HCT116 (cell line): ENCODE results near the gene MAPKAPK3. TPM values are rescaled to one million over a fixed set of nuclear protein-coding genes. Genes with fewer than 3 reads are reported as not detected.

Source experiments
- ATAC-seq: fragments of 200-7000 bp; cut with Tn5 transposase; 2 replicates; pipeline ENCODE4 v1.9.1; 2020; ENCODE audit warnings: mild to moderate bottlenecking, moderate library complexity
- BruUV-seq: library from RNA; stranded (reverse); fragments of 400-500 nt; replicated peaks from 2 replicates; lab custom pipeline; 2021; lab: Mats Ljungman, UMichigan
- CTCF ChIA-PET: fragments of 300-600 bp; sonication (Branson Sonifier 250); formaldehyde crosslinking; loops from one replicate; lab custom pipeline; 2021; ENCODE audit warnings: antibody characterized with exemption; lab: Charles Lee
- POLR2A ChIA-PET: fragments of 300-600, 350-600 bp; sonication (Branson Sonifier 250); formaldehyde crosslinking; loops from one replicate; lab custom pipeline; 2021; ENCODE audit warnings: antibody characterized with exemption; lab: Charles Lee
- RAD21 ChIA-PET, 2 experiments: fragments of 300-600 bp; sonication (Branson Sonifier 250); formaldehyde crosslinking; loops; one replicate each; lab custom pipeline; 2023; ENCODE audit warnings: low total read pairs in 2 of 2; ENCODE audit not compliant: uncharacterized antibody in 2 of 2, unreplicated experiment in 2 of 2, low non-redundant PET in 1 of 2; lab: Charles Lee
- DNase-seq: peaks from one replicate; pipeline ENCODE4 v3.0.0-alpha.2; 2010; ENCODE audit warnings: low read depth, low spot score
- H2AFZ ChIP-seq: fragments of 200-600 bp; shearing (Covaris generic), sonication (generic); 2 replicates; pipeline ENCODE4 v1.6.1; 2017; ENCODE audit warnings: low read depth, mixed run types, mixed read lengths, antibody characterized with exemption, low read length; ENCODE audit not compliant: poor library complexity, severe bottlenecking
- H3K27ac ChIP-seq: 2 replicates; pipeline ENCODE4 v1.5.1; 2012; ENCODE audit warnings: low read depth, low read length
- H3K27me3 ChIP-seq: fragments of 200-600 bp; sonication (generic); 2 replicates; pipeline ENCODE4 v1.6.1; 2016; ENCODE audit warnings: mixed run types, low read length, mixed read lengths; ENCODE audit not compliant: insufficient read depth
- H3K36me3 ChIP-seq, 2 experiments: fragments of 200-500 bp in 1 of 2; fragments of 200-600 bp in 1 of 2; sonication (Bioruptor generic) in 1 of 2; sonication (generic) in 1 of 2; 2 replicates each; pipeline versions ENCODE4 v1.5.1 to v1.6.1; 2014 to 2016; ENCODE audit warnings: low read length in 2 of 2, inconsistent platforms in 1 of 2, mixed read lengths in 1 of 2, mixed run types in 1 of 2; ENCODE audit not compliant: insufficient read depth in 2 of 2, control insufficient read depth in 1 of 2
- H3K4me1 ChIP-seq, 2 experiments: fragments of 200-600 bp in 1 of 2; sonication (generic) in 1 of 2; 2 replicates each; pipeline versions ENCODE4 v1.5.1 to v1.6.1; 2012 to 2017; ENCODE audit warnings: low read length in 2 of 2, inconsistent platforms in 1 of 2, mild to moderate bottlenecking in 1 of 2, mixed read lengths in 1 of 2, mixed run types in 1 of 2, moderate library complexity in 1 of 2; ENCODE audit not compliant: insufficient read depth in 2 of 2, control insufficient read depth in 1 of 2
- H3K4me2 ChIP-seq: fragments of 200-600 bp; sonication (generic); 2 replicates; pipeline ENCODE4 v1.6.1; 2017; ENCODE audit warnings: mixed run types, low read length, mixed read lengths
- H3K4me3 ChIP-seq, 2 experiments: fragments of 200-600 bp in 1 of 2; sonication (generic) in 1 of 2; replicated peaks in 1 of 2; 2 replicates each; pipeline ENCODE4 v1.5.1; 2011 to 2016; ENCODE audit warnings: low read length in 2 of 2, control low read depth in 1 of 2, low read depth in 1 of 2, mild to moderate bottlenecking in 1 of 2, mixed read lengths in 1 of 2, mixed run types in 1 of 2
- H3K79me2 ChIP-seq: fragments of 200-600 bp; sonication (generic); 2 replicates; pipeline ENCODE4 v1.6.1; 2017; ENCODE audit warnings: mild to moderate bottlenecking, mixed run types, low read length, moderate library complexity, mixed read lengths; ENCODE audit not compliant: insufficient read depth
- H3K9ac ChIP-seq: fragments of 200-600 bp; sonication (generic); 2 replicates; pipeline ENCODE4 v1.6.1; 2016; ENCODE audit warnings: low read length, mixed read lengths
- H3K9me2 ChIP-seq: fragments of 200-600 bp; sonication (generic), shearing (Covaris generic); 2 replicates; pipeline ENCODE4 v1.6.1; 2017; ENCODE audit warnings: mixed run types, mild to moderate bottlenecking, moderate library complexity; ENCODE audit not compliant: insufficient read depth
- H3K9me3 ChIP-seq, 2 experiments: fragments of 200-500 bp in 1 of 2; fragments of 200-600 bp in 1 of 2; sonication (Bioruptor generic) in 1 of 2; sonication (generic) in 1 of 2; 2 replicates each; pipeline ENCODE4 v1.6.1; 2014 to 2017; ENCODE audit warnings: low read length in 2 of 2, mixed read lengths in 2 of 2, inconsistent platforms in 1 of 2, low read depth in 1 of 2, mild to moderate bottlenecking in 1 of 2, mixed run types in 1 of 2, moderate library complexity in 1 of 2; ENCODE audit not compliant: control insufficient read depth in 1 of 2, insufficient read depth in 1 of 2
- H4K20me1 ChIP-seq: fragments of 200-600 bp; sonication (generic), shearing (Covaris generic); 2 replicates; pipeline ENCODE4 v1.6.1; 2017; ENCODE audit warnings: mixed run types, mild to moderate bottlenecking, moderate library complexity; ENCODE audit not compliant: insufficient read depth
- CBX3 ChIP-seq: IDR thresholded peaks from 2 replicates; pipeline ENCODE4 v1.6.1; 2012; ENCODE audit warnings: low read depth
- ELF1 ChIP-seq: IDR thresholded peaks from 2 replicates; pipeline ENCODE4 v1.6.1; 2012; ENCODE audit warnings: low read depth, borderline replicate concordance
- EZH2phosphoT487 ChIP-seq: fragments of 200-600 bp; IDR thresholded peaks from 2 replicates; pipeline ENCODE4 v1.6.1; 2018; ENCODE audit warnings: antibody characterized with exemption, borderline replicate concordance
- FOSL1 ChIP-seq: IDR thresholded peaks from 2 replicates; pipeline ENCODE4 v1.6.1; 2012; ENCODE audit warnings: low read depth
- JUND ChIP-seq: IDR thresholded peaks from 2 replicates; pipeline ENCODE4 v1.6.1; 2012
- TCF7L2 ChIP-seq: IDR thresholded peaks from 2 replicates; pipeline ENCODE4 v1.7.0; 2011; ENCODE audit warnings: borderline replicate concordance, inconsistent platforms; ENCODE audit not compliant: insufficient read depth, insufficient read length; ENCODE audit errors: extremely low read depth
- YY1 ChIP-seq: IDR thresholded peaks from 2 replicates; pipeline ENCODE4 v1.6.1; 2011; ENCODE audit warnings: low read length, low read depth, moderate library complexity, mild to moderate bottlenecking; ENCODE audit not compliant: insufficient replicate concordance; ENCODE audit errors: extremely low read depth
- ZBTB33 ChIP-seq: IDR thresholded peaks from 2 replicates; pipeline ENCODE4 v1.6.1; 2011; ENCODE audit warnings: mild to moderate bottlenecking, low read length, moderate library complexity; ENCODE audit not compliant: insufficient replicate concordance; ENCODE audit errors: extremely low read depth
- ZNF274 ChIP-seq: fragments of 200-500 bp; sonication (Bioruptor generic); IDR thresholded peaks from 2 replicates; pipeline ENCODE4 v1.6.1; 2014; ENCODE audit warnings: mild to moderate bottlenecking, low read depth, low read length, inconsistent platforms
- intact Hi-C: fragments of 100-400 bp; cut with micrococcal nuclease; formaldehyde crosslinking; loops from 2 replicates; pipeline ENCODE4 v1.10.0; 2022
- total RNA-seq: library from RNA; stranded (reverse); gene quantifications from one replicate; pipeline ENCODE4 v1.2.1, GENCODE V29; 2021; ENCODE audit not compliant: unreplicated experiment
- TF ChIP-seq, protein P1 (sequence below), 3 experiments: fragments of 200-600 bp in 1 of 3; sonication (generic) in 1 of 3; IDR thresholded peaks in 2 of 3; conservative IDR thresholded peaks in 1 of 3; 2 replicates each; pipeline ENCODE4 v1.5.1; 2012 to 2017; ENCODE audit warnings: low read depth in 2 of 3, low read length in 2 of 3, antibody characterized with exemption in 1 of 3, borderline replicate concordance in 1 of 3, control low read depth in 1 of 3, mild to moderate bottlenecking in 1 of 3, mixed read lengths in 1 of 3, mixed run types in 1 of 3, moderate library complexity in 1 of 3; ENCODE audit not compliant: insufficient read depth in 1 of 3

MAPKAPK3 gene
- total RNA-seq, 1 experiment from 2014 or later, result 87.3 TPM

GRCh38 chr3:50570508-50571279 is 46.3 kb upstream of the MAPKAPK3 start:
- H3K9me2 ChIP-seq, result no peaks in the 10 kb centered on the region
- TF ChIP-seq EZH2phosphoT487 (no peak), CBX3 (no peak)
- TF ChIP-seq, all 23 proteins: peak for 0
- RAD21 ChIA-PET, result interaction anchor here in 1 of 2 experiments (0.6 kb wide), 1 partner anchor 25 kb away, joined by 3 read pairs; no protein-coding TSS in a partner anchor
- no peak overlapping the region for H3K27ac ChIP-seq
- H3K27me3 ChIP-seq, result no peaks in the 10 kb centered on the region
- intact Hi-C loops, result loop anchor here (5.0 kb wide), 1 partner anchor 817 kb away; the partner anchor contains the start of gene MANF
- H3K79me2 ChIP-seq, result peaks cover 9% of the 10 kb centered on the region; the same call in 1 of the 2 replicates
- peak overlapping the region; percentile 78 for H3K9ac ChIP-seq
- no peaks in the 10 kb centered on the region for H4K20me1 ChIP-seq
- POLR2A ChIA-PET, result interaction anchor here (2.3 kb wide), 1 partner anchor 42 kb away, joined by 19 read pairs; the partner anchor contains the start of gene CISH
- CTCF ChIA-PET, result interaction anchor here (0.7 to 5.4 kb wide), 5 partner anchors 31 to 45 kb away, joined by 3 to 31 read pairs (median 5); partner anchors contain the start of gene CISH
- no peak overlapping the region for H2AFZ ChIP-seq
- peak overlapping the region; percentile 90 to 99 for H3K4me3 ChIP-seq
- H3K4me2 ChIP-seq, result peak overlapping the region; percentile 96
- no peaks in the 10 kb centered on the region for H3K9me3 ChIP-seq
- H3K36me3 ChIP-seq, result no peaks in the 10 kb centered on the region; a peak in 1 of 4 replicates
- no TSS peak for BruUV-seq
- ATAC-seq (no peak), DNase-seq (no peak)
- H3K4me1 ChIP-seq, result peaks cover 15 to 40% of the 10 kb centered on the region in 2 experiments

- H3K27ac ChIP-seq, result no peak overlapping the region
- no peak overlapping the region for H3K4me2 ChIP-seq
- RAD21 ChIA-PET, result interaction anchor here in 1 of 2 experiments (0.6 to 1.6 kb wide), 2 partner anchors 26 to 40 kb away, joined by 3 to 5 read pairs; partner anchors contain the start of gene CISH
- intact Hi-C loops, result loop anchor here (5.0 kb wide), 1 partner anchor 816 kb away; the partner anchor contains the start of gene MANF
- H3K9me3 ChIP-seq, result no peaks in the 10 kb centered on the region
- ATAC-seq (no peak), DNase-seq (no peak)
- CTCF ChIA-PET, result interaction anchor here (1.7 to 5.4 kb wide), 2 partner anchors 30 to 40 kb away, joined by 5 to 31 read pairs; partner anchors contain the start of gene CISH
- H3K9me2 ChIP-seq, result no peaks in the 10 kb centered on the region
- H3K36me3 ChIP-seq, result no peaks in the 10 kb centered on the region; a peak in 1 of 4 replicates
- H3K4me1 ChIP-seq, result peaks cover 15 to 40% of the 10 kb centered on the region in 2 experiments
- H2AFZ ChIP-seq, result no peak overlapping the region
- no peaks in the 10 kb centered on the region for H4K20me1 ChIP-seq
- peaks cover 9% of the 10 kb centered on the region; the same call in 1 of the 2 replicates for H3K79me2 ChIP-seq
- BruUV-seq, result no TSS peak
- no peak overlapping the region for H3K9ac ChIP-seq
- POLR2A ChIA-PET, result no interaction called here
- H3K27me3 ChIP-seq, result no peaks in the 10 kb centered on the region
- no peak overlapping the region for H3K4me3 ChIP-seq
- TF ChIP-seq CBX3, result no peak
- no peak for TF ChIP-seq YY1
- TF ChIP-seq, protein P1, sequence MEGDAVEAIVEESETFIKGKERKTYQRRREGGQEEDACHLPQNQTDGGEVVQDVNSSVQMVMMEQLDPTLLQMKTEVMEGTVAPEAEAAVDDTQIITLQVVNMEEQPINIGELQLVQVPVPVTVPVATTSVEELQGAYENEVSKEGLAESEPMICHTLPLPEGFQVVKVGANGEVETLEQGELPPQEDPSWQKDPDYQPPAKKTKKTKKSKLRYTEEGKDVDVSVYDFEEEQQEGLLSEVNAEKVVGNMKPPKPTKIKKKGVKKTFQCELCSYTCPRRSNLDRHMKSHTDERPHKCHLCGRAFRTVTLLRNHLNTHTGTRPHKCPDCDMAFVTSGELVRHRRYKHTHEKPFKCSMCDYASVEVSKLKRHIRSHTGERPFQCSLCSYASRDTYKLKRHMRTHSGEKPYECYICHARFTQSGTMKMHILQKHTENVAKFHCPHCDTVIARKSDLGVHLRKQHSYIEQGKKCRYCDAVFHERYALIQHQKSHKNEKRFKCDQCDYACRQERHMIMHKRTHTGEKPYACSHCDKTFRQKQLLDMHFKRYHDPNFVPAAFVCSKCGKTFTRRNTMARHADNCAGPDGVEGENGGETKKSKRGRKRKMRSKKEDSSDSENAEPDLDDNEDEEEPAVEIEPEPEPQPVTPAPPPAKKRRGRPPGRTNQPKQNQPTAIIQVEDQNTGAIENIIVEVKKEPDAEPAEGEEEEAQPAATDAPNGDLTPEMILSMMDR (IDR thresholded peaks at IDR 0.05 in 2 of 3, conservative IDR thresholded peaks at IDR 0.05 in 1 of 3; ENCODE audit: borderline replicate concordance in 1 of 3, insufficient read depth in 1 of 3, low read depth in 2 of 3, low read length in 2 of 3), result no peak
- TF ChIP-seq ZBTB33, result no peak
- no peak for TF ChIP-seq JUND
- no peak for TF ChIP-seq ZNF274
- no peak for TF ChIP-seq TCF7L2
- TF ChIP-seq ELF1, result no peak
- TF ChIP-seq FOSL1, result no peak
Measured at GRCh38 chr3:50571486-50571885, 45.5 kb upstream of the MAPKAPK3 start.
